Loucy (cell line): ENCODE data around the gene MED4.

Experiments used
- EZH2phosphoT487 ChIP-seq: fragments of 200-600 bp; IDR thresholded peaks from 2 replicates; pipeline ENCODE4 v1.6.1; 2018; ENCODE audit warnings: antibody characterized with exemption, mild to moderate bottlenecking, moderate library complexity, borderline replicate concordance
- TF ChIP-seq, protein P1 (sequence below): fragments of 200-600 bp; sonication (generic); conservative IDR thresholded peaks from 2 replicates; pipeline ENCODE4 v1.5.1; 2014; ENCODE audit warnings: mild to moderate bottlenecking, antibody characterized with exemption, low read length

DNA sequence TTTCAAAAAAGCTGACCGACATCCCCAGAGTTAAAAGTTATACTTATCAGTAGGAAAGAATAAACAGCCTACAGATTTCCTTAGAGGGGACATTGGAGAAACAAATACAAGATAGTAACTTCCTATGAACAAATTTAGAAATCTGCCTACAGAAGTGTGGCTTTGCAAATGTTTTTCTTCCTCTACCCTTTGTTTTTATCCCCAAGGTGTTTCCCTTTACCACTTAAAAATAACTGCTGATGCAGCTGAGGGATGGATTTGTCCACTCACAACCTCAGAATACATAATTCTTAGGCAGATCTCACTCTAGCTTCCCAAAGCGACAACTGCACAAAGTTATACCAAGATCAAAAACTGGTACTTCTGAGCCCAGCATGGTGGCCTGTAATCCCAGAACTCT is 20.9 kb downstream of the MED4 start:
- TF ChIP-seq, protein P1, sequence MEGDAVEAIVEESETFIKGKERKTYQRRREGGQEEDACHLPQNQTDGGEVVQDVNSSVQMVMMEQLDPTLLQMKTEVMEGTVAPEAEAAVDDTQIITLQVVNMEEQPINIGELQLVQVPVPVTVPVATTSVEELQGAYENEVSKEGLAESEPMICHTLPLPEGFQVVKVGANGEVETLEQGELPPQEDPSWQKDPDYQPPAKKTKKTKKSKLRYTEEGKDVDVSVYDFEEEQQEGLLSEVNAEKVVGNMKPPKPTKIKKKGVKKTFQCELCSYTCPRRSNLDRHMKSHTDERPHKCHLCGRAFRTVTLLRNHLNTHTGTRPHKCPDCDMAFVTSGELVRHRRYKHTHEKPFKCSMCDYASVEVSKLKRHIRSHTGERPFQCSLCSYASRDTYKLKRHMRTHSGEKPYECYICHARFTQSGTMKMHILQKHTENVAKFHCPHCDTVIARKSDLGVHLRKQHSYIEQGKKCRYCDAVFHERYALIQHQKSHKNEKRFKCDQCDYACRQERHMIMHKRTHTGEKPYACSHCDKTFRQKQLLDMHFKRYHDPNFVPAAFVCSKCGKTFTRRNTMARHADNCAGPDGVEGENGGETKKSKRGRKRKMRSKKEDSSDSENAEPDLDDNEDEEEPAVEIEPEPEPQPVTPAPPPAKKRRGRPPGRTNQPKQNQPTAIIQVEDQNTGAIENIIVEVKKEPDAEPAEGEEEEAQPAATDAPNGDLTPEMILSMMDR, result no peak
- TF ChIP-seq EZH2phosphoT487, result no peak
